ENCODE measurements around the gene CCNDBP1.
"Not testable (repeated sequence)": the region's sequence is repeated elsewhere in the genome, so short reads cannot be mapped to it uniquely, and the experiment has no call there.

The CCNDBP1 gene

DNA sequence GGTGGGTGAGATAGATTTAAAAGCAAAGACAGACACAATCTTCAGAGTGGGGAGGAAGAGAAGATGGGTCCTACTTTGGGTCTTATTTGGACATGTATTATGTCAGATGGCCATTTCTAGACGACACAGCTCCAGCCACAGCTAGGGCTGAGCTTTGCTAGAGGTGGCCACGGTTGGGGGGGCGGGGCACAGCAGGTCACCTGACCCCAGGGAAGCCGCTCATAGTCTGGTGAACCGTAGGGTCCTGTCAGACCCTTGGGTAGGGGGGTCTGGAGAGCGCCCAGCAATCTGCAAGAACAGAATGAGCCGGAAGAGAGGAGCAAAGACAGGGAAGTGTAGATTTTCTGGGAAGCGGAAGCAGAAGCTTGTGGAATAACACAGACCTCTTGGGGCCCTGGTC, 29.0 kb downstream of the CCNDBP1 start:
- in situ Hi-C loops (cut with HindIII; ENCODE audit: low sequenced_read_pairs), result no loop called here

GRCh38 chr15:43214592-43215295, 29.5 kb downstream of the CCNDBP1 start:
- in situ Hi-C loops (cut with HindIII; ENCODE audit: low sequenced_read_pairs), result no loop called here

DNA sequence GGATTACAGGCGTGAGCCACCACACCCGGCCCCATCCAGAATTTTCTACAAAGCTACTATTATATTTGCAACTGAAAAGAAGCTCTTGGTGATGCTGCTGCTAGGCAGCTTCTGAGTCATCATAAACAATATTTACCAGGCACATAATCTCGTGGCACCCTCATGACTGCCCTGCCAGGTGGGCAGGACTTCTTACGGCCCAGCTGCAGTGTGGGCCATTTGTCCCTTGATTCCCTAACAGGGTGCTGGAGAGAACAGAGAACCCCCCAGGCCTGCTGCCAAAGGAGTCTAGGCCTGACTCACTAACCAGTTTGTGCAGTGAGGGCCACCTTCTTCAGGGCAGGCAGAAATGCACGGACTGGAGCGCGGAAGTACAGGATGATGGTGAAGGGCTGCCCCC, 30.8 kb downstream of the CCNDBP1 start:
- in situ Hi-C loops (cut with HindIII; ENCODE audit: low sequenced_read_pairs), result no loop called here

DNA sequence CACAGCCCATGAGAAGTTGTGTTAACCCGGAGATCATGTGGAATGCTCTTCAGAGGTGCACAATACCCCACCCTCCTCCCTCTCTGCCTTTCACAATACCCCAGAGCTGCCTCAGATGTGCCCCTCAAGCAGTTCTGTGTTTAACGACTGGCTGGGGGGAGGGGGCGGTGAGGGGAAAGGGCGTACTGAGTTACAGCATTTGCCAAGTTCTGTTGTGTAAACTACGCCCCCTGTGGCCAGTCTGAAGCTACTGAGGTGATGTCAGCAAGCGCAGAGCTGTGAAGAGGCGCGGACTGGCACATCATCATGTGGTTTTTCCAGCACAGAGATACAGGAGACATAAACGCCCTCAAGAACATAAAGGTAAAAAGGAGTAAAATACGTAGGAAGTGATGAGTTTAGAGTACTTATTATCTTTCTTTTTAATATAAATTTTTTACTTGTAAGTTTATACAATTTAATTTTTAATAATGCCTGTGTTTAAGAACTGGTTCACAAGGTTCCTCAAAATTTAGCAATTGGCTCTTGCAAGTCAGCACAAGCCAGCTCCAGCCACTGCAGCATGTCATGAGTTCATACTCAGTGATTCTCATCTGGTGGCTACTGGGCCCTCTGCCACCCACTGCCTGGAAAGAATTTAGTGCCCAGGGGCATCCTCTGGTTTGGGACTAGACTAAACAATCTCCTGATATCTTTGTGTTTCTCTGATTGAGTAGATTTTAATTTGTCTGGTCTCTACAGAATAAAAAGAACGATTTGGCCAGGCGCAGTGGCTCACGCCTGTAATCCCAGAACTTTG, 33.9 kb downstream of the CCNDBP1 start:
- in situ Hi-C loops (cut with HindIII; ENCODE audit: low sequenced_read_pairs), result no loop called here

GRCh38 chr15:43219929-43220928, 35.0 kb downstream of the CCNDBP1 start:
- in situ Hi-C loops (cut with HindIII; ENCODE audit: low sequenced_read_pairs), result no loop called here

GRCh38 chr15:43220991-43221403, 35.8 kb downstream of the CCNDBP1 start, which contains the start of gene EPB42:
Gene EPB42 (minus strand): TSS chr15:43221018. CDS start chr15:43220825, 193 bp downstream.
- in situ Hi-C loops (cut with HindIII; ENCODE audit: low sequenced_read_pairs), result no loop called here

- in situ Hi-C loops (cut with HindIII; ENCODE audit: low sequenced_read_pairs), result no loop called here
Observed at GRCh38 chr15:43221422-43221821, 36.2 kb downstream of the CCNDBP1 start.

DNA sequence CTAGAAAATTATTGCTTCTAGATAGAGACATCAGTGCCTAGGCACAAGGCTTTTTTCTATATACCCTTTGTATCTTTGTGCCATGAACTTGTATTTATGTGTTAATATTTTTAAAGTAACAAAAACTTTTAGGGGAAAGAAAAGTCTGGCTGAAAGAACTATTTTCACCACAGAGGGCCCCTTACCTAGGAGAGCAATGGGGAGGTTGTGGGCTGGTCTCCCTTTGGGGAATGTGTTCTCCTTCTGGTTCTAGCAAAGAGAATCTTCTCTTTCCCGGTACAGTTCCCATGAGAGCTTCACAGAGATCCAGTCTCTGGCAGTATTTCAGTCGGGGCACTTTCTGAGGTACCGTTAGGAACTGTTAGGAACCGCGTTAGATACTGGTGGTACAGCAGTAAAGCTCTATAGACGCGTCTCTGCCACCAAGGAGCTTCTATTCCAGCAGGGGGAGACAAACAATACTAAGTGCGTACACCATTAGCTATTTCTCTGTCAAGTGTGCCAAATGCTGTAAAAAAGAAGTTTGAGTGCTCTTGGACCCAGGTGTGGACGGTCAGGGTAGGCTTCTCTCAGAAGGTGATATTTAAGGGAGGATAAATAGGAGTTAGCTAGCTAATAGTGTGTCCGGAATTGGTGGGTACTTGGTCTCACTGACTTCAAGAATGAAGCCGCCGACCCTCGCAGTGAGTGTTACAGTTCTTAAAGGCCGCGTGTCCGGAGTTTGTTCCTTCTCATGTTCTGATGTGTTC, 40.2 kb downstream of the CCNDBP1 start:
- in situ Hi-C loops (cut with HindIII; ENCODE audit: low sequenced_read_pairs), result no loop called here

GRCh38 chr15:43225950-43226255, 40.7 kb downstream of the CCNDBP1 start:
- in situ Hi-C loops (cut with HindIII; ENCODE audit: low sequenced_read_pairs), result not testable (repeated sequence)

GRCh38 chr15:43226436-43227305, 41.5 kb downstream of the CCNDBP1 start:
- in situ Hi-C loops (cut with HindIII; ENCODE audit: low sequenced_read_pairs), result no loop called here

- in situ Hi-C loops (cut with HindIII; ENCODE audit: low sequenced_read_pairs), result no loop called here
Observed at GRCh38 chr15:43229977-43230376, 44.8 kb downstream of the CCNDBP1 start.

GRCh38 chr15:43230640-43231115, 45.5 kb downstream of the CCNDBP1 start:
- in situ Hi-C loops (cut with HindIII; ENCODE audit: low sequenced_read_pairs), result no loop called here

GRCh38 chr15:43232289-43232874, 47.2 kb downstream of the CCNDBP1 start:
- in situ Hi-C loops (cut with HindIII; ENCODE audit: low sequenced_read_pairs), result no loop called here

DNA sequence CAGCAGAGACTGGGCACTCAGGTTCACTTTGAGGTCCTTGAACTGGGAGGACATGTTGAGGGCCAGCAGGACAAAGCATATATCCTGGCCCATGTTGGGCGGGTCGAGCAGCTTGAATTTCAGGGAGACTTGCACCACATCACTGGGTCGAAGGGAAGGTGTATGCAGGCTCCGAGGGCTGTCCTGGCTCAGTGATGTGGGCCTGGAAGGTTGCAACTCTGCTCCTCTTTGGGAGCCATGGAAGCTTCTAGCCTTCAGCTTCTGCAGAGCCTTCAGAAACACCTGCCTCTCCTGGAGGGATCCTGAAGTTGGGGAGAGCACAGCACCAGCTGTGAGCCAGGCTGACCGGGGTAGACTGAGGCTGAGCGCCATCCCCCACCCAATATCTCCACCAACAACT, 50.3 kb downstream of the CCNDBP1 start:
- in situ Hi-C loops (cut with HindIII; ENCODE audit: low sequenced_read_pairs), result loop anchor here (5.0 kb wide), 1 partner anchor 43 kb away; no protein-coding TSS in a partner anchor

GRCh38 chr15:43237842-43238470, 52.8 kb downstream of the CCNDBP1 start:
- in situ Hi-C loops (cut with HindIII; ENCODE audit: low sequenced_read_pairs), result loop anchor here (5.0 kb wide), 1 partner anchor 46 kb away; no protein-coding TSS in a partner anchor

GRCh38 chr15:43238671-43239131, 53.5 kb downstream of the CCNDBP1 start:
- in situ Hi-C loops (cut with HindIII; ENCODE audit: low sequenced_read_pairs), result loop anchor here (5.0 kb wide), 1 partner anchor 46 kb away; no protein-coding TSS in a partner anchor

DNA sequence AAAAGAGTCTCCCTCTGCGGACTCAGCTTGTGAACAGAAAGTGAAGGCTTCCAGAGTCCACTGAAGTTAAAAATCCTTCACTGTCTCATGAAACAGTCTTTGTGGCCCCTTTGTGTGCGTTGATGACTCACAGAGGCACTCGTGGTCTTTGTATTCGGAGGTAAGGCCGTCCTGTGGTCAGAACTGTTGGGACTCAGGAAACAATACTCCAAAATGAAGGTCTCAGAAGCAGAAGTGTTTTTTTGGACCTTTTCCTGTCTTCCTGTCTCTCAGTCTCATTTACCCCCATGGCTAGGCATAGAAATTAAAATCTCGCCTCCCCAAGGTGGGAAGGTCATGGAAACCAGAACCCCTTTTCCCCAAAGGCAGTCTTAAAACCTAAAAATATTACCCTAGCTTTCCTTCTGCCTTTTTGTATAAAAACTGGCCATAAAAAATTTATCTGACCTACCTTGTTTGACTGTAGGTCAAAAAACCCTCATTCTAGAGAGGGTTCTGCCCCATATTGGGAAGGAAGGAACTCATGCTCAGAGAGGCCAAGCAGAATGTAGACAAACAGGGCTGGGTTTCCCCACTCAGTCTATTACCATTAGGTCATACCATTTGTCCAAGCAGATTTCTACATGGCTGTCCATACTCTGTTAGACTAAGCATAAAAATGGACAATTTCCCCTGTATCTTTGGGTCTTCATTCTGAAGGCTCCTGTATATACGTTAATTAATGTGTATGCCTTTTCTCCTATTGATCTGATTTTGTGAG, 54.7 kb downstream of the CCNDBP1 start:
- in situ Hi-C loops (cut with HindIII; ENCODE audit: low sequenced_read_pairs), result loop anchor here (5.0 kb wide), 1 partner anchor 48 kb away; no protein-coding TSS in a partner anchor
